Femur (tissue), 1 donor: ENCODE data around the gene SEC14L6.
"Not testable (repeated sequence)": the region's sequence is repeated elsewhere in the genome, so short reads cannot be mapped to it uniquely, and the experiment has no call there.

Experiments
- DNase-seq: peaks from one replicate; pipeline ENCODE4 v3.0.0-alpha.2; 2017

SEC14L6 gene

DNA sequence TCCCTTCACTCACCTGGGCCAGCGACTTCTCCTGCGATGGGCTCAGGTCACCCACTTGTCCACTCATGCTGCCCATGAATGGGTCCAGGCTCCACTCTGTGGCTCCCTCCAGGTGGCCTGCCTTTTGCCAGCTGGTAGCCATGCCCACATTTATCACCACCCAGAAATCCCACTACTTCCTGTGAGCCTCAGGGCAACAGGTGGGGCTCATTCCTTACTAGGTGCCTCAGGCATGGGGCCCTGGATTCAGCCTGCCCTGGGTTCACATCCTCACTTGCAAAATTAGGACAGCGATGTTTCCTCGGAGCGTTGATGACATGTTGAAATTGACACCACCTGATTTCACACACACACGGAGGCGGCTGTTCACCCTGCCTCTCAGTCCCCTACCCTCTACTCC is at the start of gene SEC14L6:
Gene SEC14L6, minus strand, starts transcription at position 126 of the 400 bp plus-strand sequence. Its CDS starts 59 bp downstream, at position 67.
- no peak for DNase-seq

DNA sequence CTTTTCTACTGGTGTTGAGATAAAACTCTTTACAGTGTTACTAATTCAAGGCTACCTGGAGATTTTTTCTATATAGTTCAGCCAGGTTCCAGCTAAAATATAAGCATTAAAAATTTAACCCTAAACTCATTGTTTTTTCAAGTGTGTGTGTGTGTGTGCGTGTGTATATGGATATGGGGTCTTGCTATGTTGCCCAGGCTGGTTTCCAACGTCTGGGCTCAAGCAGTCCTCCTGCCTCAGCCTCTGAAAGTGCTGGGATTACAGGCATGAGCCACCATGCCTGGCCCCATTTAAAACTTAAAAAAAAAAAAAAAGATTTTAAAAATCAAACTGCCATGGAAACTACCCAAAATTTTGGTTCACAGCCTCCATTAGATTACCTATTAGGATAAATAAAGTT is 49.7 kb upstream of the SEC14L6 start:
- DNase-seq: no peak

DNA sequence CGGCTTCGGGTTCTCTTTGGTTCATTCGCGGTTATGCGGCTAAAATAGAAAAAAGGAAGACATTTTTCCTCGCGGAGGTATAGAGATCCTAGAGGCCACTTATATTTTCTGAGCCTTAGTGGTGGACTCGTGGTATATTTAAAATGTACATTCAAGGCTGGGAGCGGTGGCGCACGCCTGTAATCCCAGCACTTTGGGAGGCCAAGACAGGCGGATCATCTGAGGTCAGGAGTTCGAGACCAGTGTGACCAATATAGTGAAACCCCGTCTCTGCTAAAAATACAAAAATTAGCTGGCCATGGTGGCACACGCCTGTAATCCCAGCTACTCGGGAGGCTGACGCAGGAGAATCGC is 45.8 kb upstream of the SEC14L6 start:
- DNase-seq: not testable (repeated sequence)

DNA sequence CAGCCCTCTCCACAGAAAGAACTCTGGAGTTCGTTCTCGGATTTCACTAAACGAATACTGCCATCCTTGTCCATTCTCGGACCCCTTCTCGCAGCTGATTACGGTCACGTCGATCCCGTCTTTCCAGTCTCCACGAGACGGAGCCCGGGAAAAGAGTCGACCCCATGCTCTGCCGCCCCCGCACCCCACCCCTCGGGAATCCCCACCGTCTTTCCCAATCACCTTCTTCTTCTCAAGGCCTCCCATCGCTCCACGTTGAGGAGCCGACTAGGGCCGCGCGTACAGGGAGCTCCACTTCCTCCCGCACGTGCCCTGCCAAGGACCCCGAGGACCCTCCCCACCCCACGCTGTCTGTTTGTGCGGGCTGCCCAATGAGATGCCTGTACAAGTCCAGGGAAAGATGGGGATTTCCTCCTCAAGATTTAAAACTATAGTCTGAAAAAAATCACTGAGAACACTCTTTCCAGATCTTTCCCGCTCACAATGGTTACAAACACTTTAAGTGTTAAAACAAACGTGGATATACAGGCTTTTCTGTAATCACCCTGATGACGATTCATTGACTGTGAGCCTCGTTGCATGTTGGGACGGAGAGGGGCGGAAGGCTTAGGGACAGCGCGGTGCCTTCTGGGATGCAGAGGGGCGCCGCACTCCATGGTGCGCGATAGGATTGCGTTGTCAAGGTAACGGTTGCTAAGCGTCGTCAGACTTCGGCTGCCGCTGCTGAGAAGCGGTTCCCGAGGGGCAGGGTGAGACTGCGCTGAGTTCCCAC is 45.2 kb upstream of the SEC14L6 start, which contains the start of gene PES1:
Gene PES1, minus strand, starts transcription at position 323 of the 772 bp plus-strand sequence. Its CDS starts 77 bp downstream, at position 246.
- DNase-seq: peak; percentile 98

DNA sequence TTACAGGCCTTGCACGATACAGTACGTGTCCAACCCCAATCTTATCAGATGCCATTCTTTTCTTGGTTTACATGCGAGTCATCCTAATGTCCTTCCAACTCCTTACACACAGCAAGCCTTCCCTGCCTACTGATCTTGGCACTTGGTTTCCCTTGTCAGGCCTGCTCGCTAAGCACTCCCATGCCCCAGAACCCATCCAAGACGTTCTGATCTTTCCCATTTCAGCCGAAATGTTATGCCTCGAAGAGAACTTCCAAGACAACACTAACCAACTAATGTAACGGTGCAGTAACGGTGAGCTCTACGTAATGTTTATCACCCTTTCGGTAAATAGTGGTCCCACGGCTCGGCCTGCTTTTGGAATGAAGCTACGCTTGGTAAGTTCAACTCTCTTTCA is 44.6 kb upstream of the SEC14L6 start:
- DNase-seq: no peak

DNA sequence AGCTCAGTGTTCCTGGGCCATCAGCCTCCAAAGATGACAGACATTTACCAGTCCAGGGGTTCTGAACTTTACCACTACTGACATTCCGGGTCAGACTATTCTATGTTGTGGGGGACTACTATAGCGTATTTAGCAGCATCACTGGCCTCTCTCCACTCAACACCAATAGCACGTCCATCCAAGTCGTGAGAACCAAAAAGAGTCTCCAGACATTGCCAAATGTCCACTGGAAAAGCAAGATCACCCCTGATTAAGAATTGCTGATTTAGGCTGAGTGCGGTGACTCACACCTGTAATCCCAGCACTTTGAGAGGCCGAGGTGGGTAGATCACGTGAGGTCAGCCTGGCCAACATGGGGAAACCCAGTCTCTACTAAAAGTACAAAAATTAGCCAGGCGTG is 39.9 kb upstream of the SEC14L6 start:
- no peak for DNase-seq

DNA sequence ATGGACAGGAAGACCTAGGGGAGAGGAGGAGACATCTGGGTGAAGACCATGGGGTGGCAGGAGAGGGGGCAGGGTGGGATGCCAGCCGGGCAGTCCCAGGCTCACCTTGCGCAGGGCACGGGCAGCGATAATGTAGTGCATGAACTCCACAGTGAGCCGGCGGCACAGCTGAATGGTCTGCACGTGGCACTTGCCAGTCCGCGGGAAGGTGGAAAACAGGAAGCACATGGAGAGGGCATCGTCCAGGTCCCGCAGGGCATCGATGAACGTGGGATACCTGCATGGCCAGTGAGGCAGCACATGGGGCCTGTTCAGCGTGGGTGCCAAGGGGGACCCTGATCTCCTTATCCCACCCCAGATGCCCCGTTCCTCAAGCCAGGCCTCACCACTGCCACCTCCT is 37.9 kb upstream of the SEC14L6 start:
- no peak for DNase-seq

DNA sequence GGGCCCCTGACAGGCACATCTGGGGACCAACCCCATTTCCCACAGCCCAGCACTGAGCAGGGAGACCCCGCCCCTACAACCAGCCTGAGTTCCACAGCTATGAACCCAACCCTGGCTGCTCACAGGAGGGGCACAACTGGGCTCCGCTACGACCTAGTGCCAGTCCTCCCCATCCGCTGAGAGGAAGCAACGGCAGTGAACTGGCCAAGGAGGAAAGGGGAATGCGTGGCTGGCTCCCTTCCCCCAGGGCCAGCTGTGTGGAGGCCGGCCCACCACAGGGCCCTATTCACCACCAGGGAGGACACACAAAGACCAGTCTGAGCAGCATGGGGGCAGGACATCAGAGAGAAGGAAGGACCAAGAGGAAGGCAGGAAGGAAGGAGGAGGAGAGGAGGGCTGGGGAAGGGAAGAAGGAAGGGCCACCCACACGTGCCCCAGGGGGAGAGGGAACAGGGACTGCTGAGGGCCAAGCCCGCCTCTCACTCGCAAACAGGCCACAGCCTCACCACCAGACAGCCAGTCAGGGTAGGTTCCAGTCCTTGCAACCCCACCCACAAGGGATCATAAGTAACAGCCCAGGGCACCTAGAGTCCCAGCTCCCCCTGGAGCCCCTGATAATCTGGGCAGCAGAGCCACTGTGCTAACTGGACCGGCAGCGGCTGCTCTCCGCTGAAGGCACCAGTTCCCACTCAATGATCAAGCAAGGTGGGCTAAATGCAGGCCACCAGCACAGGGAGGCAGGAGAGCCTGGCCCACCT is 36.4 kb upstream of the SEC14L6 start:
- no peak for DNase-seq

DNA sequence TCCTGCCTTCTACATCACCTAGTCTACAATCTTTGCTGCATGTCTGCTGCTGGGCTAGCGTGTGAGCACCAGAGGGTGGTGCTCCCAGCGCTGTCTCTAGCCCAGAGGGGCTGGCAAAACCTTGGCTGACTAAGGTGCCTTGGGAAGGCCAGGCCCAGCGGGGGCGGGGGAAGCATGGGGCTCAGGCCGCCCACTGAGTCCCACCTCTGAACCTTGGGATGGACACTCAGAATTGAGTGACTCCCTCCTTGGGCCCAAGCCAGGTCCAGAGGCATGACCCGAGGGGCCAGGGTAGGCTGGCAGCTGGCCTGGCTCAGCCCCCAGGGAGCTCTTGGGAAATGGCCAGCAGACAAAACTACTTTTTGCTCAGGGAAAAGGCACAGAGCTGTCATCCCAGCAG is 35.5 kb upstream of the SEC14L6 start:
- DNase-seq: no peak

DNA sequence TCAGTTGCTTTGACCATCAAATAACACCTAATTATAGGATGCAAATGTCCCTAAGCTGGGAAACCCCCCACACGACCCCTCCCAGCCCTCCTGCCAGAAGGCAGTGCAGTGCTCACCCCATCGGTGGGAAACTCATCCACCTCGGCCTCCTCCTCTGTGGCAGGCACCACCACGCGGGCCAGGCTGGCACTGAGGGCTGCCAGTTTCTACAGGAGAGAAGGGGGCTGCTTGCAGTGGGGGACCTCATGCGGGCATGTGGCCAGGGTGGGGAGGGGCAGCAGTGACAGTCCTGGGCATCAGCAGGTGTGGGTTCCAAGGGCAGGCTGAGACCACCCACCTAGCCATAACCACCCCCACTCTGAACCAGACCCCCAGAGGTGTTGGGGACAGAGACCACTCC is 34.4 kb upstream of the SEC14L6 start:
- no peak for DNase-seq

DNA sequence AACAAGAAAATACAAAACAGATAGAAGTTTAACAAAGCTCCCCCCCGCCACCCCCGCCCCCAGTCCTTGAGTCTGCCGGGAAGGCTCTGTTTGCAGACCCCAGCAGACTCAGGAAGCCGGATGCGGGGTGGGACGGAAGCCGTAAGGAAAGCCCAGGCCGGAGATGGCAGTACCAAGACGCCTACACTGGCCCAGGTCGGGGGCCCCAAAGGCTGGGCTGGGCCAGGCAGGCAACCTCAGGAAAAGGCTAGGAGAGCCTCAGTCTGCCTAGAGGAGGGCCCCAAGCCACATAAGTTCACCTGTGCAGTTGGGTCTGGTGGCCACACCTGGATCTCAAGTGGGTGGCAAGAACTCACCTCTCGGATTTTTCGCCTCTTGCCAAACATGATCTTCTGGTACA is 31.9 kb upstream of the SEC14L6 start:
- DNase-seq: no peak

DNA sequence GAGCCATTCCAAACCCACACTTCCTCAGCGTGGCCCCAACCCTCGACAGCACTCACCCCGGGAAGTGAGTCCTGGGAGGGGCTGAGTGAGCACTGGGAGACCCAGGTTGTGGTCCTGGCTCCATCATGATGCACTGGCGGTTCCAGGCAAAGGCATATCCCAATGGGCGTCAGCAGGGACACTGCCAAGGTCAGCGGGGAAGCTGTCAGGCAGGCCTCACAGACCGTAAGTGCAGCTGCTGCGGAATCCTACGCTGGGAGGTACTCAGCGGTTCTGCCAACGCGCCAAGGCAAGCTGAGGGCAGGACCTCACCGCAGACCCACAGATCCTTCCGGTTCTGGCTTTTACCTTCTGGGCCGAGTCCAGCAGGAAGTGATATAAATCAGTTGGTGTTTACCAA is 29.3 kb upstream of the SEC14L6 start:
- no peak for DNase-seq

DNA sequence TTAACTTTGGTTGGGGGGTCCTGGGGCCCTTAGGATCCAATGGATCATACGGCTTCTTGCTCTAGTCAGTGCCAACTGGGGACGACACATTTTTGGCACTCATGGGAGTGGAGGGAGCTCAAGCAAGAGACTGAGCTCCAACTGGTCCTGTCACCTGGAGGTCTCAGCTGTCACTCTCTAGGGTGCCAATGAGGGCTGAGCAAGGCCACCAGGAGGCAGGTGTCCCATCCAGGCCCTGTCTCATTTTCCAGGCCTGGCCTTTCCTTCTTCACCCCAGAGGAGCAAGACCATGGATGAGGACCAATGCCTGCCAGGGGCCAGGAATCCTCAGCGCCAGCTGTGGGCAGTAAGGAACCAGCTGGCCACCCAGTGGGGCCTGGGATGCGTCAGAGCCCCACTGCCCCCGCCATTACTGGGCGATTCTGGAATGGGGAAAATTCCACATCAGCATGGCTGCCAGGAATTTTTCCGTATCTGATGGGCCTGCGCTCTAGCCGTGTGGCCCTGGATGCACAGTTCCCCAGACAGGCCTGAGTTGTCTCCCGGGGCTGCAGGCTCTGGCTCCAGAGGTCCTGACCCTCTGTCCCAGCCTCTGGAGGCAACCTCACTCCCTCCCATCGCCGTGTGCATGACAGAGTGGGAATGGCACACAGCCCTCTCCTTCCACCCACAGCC is 28.6 kb upstream of the SEC14L6 start:
- peak; percentile 65 for DNase-seq

DNA sequence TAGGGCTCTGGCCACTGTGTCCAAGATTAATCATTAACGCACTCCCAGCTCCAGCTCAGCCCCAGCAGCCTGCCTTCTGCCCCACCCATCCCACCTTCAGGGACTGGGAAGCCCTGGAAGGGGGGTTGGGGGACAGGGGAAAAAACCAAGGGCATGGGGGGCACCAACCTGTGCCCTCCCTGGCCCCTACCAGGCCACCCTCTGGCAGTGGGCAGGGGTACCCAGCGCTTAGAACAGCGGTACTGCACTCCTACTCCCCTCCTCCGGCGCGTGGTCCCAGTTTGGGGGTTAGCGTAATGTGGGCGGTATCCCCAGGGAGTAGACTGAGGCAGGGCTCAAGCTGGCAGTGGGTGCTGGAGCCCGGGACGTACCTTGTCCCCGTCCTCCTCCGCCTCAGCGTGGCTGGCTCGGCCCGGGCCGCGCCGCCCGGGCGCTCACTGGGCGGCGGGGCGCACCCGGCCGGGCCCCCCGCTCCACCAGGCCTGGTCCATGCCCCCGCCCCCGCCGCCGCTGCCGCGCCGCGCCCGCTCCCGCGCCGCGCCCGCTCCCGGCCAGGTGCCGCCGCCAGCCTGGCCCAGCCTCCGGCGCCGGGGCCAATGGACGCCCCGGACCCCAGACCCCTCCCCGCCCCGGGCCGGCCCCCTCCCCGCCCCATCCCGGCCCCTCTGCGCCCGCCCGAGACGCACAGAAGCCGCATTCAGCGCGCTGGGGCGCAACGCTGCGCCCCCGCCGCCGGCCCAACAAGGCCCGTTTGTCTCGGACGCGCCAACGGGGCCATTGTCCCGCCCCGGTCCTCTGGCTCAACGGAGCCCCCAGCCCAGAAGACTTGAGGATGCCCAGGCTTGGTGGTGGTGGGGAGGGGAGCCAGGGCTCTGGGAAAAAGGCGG is 27.8 kb upstream of the SEC14L6 start, which contains the start of gene GAL3ST1:
Gene GAL3ST1, minus strand, starts transcription at position 571 of the 887 bp plus-strand sequence. CDS start 17,273 bp downstream, outside the sequence.
- DNase-seq: peak; percentile 53

DNA sequence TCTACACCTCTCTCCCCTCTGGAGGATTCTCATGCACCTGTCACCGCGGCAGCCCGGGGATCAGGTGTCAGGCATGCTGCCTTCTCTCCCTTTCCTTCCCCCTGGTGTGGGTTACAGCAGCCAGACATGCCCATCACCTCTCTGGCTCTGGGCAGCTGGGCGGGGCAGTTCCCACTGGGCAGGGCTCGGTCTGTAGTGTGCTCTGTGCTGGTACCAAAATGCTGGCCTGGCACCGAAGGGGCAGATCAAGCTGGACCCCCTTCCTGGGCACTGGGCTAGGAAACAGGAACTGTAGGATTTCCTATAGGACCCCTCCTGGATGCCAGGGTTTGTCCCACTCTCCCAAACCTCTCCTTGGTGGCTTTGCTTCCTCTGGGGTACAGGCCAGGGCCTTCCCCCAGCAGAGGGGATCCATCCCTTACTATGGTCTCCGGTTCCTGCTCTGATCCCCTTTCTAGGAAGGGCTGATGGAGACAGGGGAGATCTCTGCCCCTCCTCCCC is 27.1 kb upstream of the SEC14L6 start:
- no peak for DNase-seq

DNA sequence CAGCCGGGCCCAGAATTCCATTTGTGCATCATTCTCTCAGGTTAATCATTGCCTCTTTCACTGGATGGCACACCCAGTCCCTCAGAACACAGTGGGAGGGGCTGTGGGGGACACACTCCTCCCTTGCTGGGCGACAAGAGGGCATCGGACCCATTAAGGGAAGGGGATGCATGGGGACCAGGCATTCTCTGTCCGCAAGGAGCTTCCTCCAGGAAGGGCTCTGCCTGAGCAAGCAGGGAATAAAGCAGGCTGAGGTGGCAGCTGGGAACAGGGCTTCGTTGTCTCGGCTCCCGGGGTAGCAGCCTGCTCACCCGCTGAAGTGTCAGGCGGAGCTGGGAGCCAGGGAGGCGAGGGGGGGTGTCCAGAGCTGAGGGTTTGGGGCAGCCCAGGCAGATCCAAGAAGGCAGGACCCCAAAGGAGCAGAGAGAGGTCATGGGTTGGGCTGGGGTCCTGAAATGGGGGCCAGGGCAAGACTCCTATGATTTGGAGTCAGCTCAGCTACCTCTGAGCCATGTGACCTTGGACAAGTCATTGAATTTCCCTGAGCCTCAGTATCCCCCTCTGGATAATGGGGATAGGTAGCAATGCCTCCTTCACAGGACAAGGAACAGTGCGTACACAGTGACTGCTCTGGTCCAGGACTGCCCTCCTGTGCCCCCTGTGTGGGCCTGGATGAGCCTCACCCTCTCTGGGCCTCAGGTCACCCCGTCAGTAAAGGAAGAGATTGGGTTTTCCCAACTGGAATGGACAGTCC is 26.5 kb upstream of the SEC14L6 start:
- DNase-seq: no peak

DNA sequence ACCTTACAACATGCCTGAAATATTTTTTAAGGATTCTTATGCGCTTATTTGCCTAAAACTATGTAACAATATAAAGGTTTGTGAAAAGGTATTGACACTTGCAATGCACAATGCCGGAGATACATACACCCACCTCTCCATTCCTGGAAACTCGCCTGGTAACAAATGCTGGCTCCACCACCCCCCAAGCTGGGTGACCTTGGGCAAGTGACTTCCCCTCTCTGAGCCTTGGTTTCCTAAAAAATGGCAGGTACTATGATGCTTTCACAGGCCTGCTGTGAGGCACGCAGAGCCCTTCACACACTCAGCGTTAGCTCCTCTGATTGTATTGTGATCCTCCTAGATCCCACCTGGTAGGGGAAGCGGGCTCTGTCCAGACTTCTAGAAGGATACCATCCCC is 25.7 kb upstream of the SEC14L6 start:
- no peak for DNase-seq

DNA sequence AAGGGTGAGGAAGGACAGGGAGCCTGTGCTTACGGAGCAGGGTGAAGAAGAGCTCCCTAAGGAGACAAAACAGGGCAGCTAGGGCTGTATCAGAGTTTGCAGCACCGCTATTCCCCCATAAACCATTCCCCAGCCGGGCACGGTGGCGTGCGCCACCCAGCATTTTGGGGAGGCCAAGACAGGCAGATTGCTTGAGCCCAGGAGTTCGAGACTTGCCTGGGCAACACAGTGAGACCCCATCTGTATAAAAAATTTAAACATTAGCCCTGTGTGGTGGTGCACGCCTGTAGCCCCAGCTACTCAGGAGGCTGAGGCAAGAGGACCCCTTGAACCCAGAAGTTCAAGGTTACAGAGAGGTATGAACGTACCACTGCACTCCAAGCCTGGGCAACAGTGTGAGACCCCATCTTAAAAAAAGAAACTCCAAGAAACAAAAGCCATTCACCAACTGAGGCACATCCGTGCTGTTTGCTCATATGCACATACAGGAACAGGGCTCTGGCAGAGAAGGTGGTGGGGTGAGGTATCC is 23.2 kb upstream of the SEC14L6 start:
- DNase-seq: no peak

DNA sequence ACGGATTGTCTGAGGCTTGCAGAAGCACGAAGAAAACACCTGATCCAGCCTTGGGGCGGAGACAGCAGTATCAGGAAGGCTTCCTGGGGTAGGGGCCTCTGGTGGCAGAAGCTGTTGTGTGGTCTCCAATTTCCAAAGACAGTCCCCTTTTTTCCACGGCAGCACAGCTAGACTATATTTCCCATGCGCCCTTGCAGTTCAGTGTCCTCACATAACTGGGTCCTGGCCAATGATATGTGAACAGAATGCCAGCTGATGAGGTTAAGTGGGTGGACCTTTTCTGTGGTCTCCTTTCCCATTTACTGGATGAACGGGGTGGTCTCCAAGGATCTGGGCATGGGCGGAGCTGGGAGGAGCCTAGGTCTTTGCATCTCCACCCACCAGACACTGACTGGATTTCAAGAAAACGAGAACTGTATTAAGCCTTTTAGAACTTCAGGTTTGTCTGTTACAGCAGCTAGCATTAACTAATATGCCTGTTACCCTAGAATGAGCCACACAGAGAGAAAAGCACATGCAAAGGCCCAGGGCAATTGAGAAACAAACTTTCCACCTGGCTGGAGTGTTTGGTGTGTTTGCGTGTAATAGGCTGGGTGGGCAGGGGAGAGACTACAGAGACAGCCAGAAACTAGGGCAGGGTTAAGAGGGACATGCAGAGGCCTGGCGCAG is 21.7 kb upstream of the SEC14L6 start:
- no peak for DNase-seq

DNA sequence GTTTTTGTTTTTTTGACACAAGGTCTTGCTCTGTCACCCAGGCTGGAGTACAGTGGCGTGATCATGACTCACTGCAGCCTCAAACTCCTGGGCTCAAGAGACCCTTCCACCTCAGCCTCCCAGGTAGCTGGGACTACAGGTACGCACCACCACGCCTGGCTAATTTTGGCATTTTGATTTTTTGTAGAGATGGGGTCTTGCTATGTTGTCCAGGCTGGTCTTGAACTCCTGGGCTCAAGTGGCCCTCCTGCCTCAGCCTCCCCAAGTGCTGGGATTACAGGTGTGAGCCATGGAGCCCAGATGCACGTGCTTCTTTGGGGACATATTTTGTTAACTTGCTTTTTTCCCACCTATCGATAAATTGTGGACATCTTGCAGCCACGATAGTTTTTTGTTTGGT is 20.7 kb upstream of the SEC14L6 start:
- DNase-seq: not testable (repeated sequence)

DNA sequence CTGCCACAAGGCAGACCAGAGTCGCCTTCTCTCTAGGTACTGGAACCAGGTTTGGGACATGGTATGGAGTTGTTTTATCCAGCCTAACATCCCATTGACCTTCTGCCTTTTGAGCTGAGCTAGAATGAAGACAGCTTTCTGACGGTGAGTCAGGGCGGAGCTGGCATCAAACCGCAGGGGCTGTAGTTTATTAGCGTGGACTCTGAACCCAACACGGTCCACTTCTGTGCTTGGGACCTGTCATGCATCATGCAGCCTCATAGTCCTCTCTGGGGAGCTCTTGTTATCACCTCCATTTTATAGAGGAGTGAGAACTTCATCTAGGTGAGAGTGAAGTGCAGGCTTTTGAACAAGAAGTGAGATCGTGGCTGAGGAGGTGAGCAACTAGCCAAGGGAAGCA is 19.6 kb upstream of the SEC14L6 start:
- no peak for DNase-seq
